Myocyte (in vitro differentiated cells): ENCODE data around the gene ARMC10. TPM values are rescaled to one million over a fixed set of nuclear protein-coding genes. Genes with fewer than 3 reads are reported as not detected.
"Not testable (repeated sequence)": the region's sequence is repeated elsewhere in the genome, so short reads cannot be mapped to it uniquely, and the experiment has no call there.

Source experiments
- DNase-seq: peaks from one replicate; pipeline ENCODE4 v3.0.0-alpha.2; 2012; ENCODE audit warnings: low read depth
- total RNA-seq: library from RNA; depleted of rRNA; stranded (reverse); fragments of >200 nt; gene quantifications from 2 replicates; pipeline ENCODE4 v1.2.3, GENCODE V29; 2014

Gene ARMC10
- total RNA-seq, 1 donor from 2014 or later: 46.7 TPM

DNA sequence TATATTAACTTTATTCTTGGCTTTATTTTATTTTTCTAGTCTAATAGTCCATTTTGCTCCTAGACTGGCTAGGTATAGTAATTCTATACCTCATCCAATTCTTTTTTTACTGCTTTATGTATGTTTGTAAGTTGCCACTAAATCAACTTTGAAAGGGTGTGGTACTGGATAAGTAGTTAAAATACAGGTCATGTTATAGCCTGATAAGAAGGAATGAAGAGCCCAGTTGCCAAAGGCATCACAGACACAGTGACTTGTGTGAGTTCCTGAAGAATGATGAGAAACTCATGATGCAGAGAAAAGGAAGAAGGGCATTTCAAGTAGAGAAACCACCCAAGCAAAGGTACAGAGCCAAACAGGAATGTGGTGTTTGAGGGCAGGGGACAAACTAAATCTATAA is 46.7 kb downstream of the ARMC10 start:
- no peak for DNase-seq

- no peak for DNase-seq
Measured at GRCh38 chr7:103123529-103123928, 48.6 kb downstream of the ARMC10 start.

DNA sequence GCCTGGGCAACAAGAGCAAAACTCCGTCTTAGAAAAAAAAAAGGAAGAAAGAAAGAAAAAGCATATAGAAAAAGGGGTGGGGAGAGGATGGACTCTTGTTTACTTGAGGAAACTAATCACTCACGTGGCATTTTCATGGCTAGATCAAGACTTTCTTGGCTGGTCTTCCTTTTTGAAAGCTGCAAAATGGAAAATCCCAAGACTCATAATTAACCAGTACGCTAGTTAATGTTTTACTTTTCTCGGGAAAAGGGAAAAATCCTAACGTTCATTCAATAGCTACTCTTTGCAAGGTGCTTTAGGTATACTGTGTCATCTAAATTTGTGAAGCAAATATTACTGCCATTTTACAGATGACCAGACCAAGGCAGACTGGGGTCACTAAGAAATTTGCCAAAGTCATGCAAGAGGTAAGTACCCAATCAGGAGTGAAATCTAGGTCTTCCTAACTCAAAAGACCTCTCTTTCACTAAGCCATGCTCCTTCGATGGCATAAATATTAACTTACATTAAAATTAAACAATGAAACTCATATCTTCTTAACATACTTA is 49.6 kb downstream of the ARMC10 start:
- no peak for DNase-seq

DNA sequence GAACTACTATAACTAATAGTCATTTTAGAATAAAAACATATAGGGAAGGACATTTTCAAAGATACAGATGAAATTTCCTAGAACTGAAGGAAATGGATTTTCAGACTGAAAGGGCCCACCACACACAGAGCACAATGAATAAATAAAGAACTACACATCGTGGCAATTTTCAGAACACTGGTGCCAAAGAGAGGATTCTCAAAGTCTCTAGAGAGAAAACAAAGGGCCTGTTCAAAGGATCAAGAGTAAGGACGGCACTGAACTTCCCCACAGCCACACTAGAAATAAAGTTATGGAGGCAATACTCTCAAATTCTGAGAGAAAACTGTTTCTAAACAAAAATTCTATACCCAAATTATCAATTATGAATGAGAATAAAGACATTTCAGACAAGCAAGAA is 52.1 kb downstream of the ARMC10 start:
- no peak for DNase-seq

DNA sequence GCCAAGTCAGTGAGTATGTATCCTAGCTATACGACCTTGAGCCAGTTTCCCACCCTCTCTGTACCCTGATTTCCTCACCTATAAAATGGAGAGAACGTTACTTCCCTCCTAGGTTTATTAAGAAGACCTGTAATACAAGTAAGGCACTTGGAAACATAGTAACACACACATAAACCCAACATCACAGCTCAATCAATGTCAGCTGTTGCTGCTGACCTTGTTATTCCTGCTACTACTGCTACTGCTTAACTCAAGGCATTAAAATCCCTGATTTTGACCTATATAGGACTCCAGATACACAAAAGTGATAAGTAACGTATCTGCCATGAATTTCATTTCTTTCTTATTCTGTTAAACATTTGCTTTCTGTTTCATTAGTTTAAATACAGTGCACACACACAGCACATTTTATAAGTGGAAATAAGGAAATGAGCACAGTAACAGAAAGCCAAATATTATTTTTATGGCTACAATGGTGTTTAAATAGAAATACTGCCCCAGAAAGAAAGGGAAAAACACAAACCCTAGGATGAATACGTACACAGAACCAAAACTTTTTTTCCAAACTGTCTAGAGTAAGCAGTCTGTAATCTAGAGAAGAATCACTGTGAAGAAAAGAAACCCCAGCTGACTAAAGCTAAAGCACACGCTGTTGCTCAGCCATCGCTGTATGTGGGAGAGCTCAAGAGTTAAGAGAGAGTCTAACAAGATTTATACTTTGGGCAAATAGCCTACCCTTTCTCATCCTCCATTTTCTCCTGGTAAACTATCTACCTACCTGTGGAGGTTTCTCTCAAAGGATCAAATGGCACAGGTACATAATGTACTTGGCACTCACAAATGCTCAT is 55.0 kb downstream of the ARMC10 start:
- DNase-seq: peak; percentile 30

DNA sequence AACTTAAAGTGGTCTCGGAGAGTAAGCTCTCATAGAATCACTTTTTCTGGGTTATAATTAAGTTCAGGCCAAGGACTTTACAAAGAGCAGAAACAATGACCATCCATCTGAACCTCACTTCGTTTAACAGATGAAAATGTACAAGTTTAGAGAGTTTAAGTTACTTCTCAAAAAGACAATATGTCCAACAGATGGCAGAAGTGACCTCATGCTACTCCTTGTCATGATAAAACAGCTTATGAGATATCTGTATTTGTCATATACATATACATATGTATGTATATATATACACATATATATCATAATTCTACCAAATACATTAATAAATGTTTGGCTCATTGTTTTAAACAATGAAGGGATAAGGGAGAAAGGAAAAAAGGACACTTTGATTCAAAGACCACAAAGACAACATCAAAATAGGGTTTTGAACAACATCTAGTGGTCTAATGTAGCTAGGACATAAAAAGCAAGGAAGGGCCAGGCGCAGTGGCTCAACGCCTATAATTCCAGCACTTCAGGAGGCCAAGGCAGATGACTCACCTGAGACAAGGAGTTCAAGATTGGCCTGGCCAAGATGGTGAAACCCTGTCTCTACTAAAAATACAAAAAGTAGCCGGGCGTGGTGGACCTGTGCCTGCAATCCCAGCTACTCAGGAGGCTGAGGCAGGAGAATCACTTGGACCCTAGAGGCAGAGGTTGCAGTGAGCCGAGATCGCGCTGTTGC is 56.1 kb downstream of the ARMC10 start:
- DNase-seq: no peak

GRCh38 chr7:103132995-103133688 is 58.2 kb downstream of the ARMC10 start:
- peak; percentile 86 for DNase-seq

DNA sequence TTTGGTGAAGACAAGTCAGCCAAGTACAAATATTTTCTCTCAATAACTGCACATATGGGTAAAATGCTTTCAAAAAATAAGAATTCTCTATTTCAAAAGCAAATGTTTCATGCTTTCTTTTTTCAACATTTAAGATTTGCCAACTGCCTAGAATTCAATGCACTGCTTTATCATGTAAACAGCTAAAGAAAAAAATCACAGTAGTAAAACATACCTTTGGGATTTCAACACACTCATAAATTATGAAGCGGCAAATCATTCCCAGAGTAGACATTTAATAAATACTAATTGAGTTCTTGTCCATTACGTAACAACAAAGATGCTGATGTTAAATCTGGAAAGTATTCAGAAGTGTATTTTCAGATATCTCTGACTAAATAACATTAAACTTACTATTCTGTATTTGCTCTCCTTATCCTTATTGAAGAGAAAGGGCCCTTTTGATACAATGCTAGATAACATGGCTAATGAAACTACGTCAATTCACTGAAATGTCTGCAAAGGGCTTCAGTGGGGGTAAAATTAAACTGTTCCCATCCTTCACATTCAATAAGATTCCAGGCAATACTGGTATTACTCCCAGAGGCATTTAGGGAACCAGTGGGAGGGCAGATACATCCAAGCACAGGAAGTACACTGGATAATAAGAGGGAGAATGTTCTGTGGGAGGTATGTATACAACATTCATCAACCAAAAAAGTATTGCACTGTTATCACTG is 60.1 kb downstream of the ARMC10 start:
- DNase-seq: no peak

GRCh38 chr7:103140061-103140460 is 65.1 kb downstream of the ARMC10 start:
- DNase-seq: no peak

DNA sequence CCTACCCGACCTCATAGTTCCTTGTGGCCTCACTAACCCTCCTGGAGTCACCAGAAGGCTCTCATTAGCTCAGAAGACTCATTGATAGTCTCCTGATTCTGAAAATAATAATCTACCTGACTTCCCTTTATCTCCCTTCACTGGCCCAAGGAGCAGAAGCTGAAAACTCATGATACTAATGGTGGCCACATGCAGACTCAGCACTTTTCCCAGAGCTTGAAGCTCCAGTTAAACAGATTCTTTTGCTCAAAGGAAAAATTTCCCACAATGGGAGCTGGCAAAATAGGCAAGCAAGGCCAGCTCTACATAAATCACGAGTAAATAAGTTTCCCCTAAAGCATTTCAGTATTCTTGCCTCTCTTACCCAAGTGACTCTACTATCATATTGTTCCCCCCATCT is 65.7 kb downstream of the ARMC10 start:
- DNase-seq: no peak

DNA sequence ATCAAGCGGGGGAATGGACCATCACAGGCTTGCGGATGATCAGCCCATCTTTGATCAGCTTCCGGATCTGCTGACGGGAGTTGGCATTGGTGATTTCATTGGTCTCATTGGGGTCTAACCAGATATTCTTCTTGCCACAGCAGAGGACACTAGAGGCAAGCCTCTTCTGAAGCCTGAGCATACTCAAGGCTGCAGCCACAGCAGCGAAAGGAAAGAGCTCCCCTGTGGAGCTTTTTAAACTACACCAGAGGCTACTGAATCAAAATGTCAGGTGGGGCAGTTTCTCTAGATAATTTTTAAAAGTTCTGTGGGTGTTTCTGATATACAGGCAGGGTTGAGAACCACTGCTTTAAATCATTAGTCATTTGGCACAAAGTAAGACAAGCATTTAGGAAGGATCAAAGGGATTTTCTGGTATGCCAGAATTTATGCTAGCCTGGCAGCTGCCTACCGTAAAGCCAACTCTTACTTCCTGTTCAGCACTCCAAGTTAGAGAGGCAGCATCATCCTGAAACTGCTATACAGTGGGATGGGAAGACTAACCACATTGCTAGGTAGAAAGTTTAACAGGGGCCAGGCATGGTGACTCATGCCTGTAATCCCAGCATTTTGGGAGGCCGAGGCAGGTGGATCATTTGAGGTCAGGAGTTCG is 66.9 kb downstream of the ARMC10 start:
- DNase-seq: peak; percentile 27

DNA sequence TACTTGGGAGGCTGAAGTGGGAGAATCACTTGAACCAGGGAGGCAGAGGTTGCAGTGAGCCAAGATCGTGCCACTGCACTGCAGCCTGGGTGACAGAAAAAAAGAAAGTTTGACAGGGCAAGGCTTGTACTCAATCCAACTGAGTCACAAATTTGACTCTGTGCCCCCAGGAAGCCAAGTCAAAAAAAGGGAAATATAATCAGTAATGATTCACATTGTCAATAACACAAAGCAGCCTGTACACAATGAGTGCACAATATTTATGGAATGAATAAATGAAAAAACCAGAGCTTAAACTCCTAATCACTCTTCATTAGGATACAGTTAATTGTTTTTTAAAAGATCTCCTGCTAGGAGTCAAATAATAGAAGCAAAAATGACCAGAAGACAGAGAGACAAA is 67.6 kb downstream of the ARMC10 start:
- no peak for DNase-seq

DNA sequence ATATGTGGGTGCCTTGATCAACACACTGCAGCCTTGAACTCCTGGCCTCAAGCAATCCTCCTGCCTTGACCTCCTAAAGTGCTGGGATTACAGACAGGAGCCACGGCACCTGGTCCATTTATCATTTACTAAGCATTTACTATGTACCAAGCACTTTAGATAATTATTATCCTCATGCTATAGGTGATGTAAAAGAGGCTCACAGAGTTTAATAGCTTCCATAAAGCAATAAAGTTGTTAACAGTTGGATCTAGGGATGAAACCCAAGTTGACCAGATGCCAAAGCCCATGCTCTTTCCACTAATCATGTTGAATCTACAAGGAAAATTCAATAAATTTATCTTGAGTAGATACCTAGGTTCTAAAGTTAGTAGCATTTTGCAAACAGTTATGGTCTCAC is 68.9 kb downstream of the ARMC10 start:
- DNase-seq: no peak

DNA sequence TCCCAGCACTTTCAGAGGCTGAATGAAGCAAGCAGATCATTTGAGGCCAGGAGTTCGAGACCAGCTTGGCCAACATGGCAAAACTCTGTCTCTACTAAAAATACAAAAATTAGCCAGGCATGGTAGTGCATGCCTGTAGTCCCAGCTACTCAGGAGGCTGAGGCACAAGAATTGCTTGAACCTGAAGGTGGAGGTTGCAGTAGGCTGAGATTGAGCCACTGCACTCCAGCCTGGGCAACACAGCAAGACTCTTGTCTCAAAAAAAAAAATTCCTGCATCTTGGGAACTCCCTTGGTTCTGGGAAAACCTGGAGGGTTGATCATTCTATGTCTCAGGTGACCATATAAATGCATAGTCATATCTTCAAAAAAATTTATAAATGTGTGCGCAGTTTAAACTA is 69.8 kb downstream of the ARMC10 start:
- not testable (repeated sequence) for DNase-seq

GRCh38 chr7:103148131-103148993 is 73.4 kb downstream of the ARMC10 start:
- DNase-seq: no peak
